Activated naive CD8-positive, alpha-beta T cell treated with anti-CD3 and anti-CD28 coated beads, Interleukin-2, amount 10 ng/mL, durations not matched to agents 7 days and 5 days (primary cell): ENCODE measurements around the gene FOLR3. TPM values are rescaled to one million over a fixed set of nuclear protein-coding genes. Genes with fewer than 3 reads are reported as not detected.
"Not testable (repeated sequence)": the region's sequence is repeated elsewhere in the genome, so short reads cannot be mapped to it uniquely, and the experiment has no call there.

Experiments
- ATAC-seq: fragments of 150-1000 bp; cut with Tn5 transposase; one replicate; pipeline ENCODE4 v1.10.0; 2021; ENCODE audit warnings: low read depth, moderate library complexity
- POLR2A ChIA-PET: fragments of 350-600 bp; sonication (Branson Sonifier 250); formaldehyde crosslinking; loops from one replicate; lab custom pipeline; 2021; ENCODE audit warnings: antibody characterized with exemption; lab: Charles Lee
- DNase-seq: peaks from one replicate; pipeline ENCODE4 v3.0.0; 2021
- H3K27ac Mint-ChIP-seq: one replicate; pipeline ENCODE4 v1.8.0; 2022; ENCODE audit warnings: mild to moderate bottlenecking, mixed read lengths
- H3K27me3 Mint-ChIP-seq: one replicate; pipeline ENCODE4 v1.8.0; 2022; ENCODE audit warnings: mild to moderate bottlenecking, moderate library complexity, mixed read lengths
- H3K36me3 Mint-ChIP-seq: one replicate; pipeline ENCODE4 v1.8.0; 2021; ENCODE audit warnings: mild to moderate bottlenecking, mixed read lengths
- H3K4me1 Mint-ChIP-seq: one replicate; pipeline ENCODE4 v1.8.0; 2021; ENCODE audit warnings: mixed read lengths
- H3K4me3 Mint-ChIP-seq: one replicate; pipeline ENCODE4 v1.8.0; 2022; ENCODE audit warnings: mild to moderate bottlenecking, moderate library complexity, mixed read lengths
- H3K9me3 Mint-ChIP-seq: one replicate; pipeline ENCODE4 v1.8.0; 2021; ENCODE audit warnings: mixed read lengths
- total RNA-seq, 2 experiments: library from RNA; stranded (reverse); gene quantifications; one replicate each; pipeline ENCODE4 v1.2.3, GENCODE V29; 2021

FOLR3 gene
- total RNA-seq, 2 experiments from 2014 or later: not detected

- H3K27ac Mint-ChIP-seq, H3K36me3 Mint-ChIP-seq, DNase-seq, ATAC-seq, H3K4me1 Mint-ChIP-seq, H3K9me3 Mint-ChIP-seq, POLR2A ChIA-PET, H3K4me3 Mint-ChIP-seq: not testable (repeated sequence)
- H3K27me3 Mint-ChIP-seq: peaks cover 15% of the 10 kb centered on the region
Measured at GRCh38 chr11:72180892-72181552, 45.5 kb downstream of the FOLR3 start.

DNA sequence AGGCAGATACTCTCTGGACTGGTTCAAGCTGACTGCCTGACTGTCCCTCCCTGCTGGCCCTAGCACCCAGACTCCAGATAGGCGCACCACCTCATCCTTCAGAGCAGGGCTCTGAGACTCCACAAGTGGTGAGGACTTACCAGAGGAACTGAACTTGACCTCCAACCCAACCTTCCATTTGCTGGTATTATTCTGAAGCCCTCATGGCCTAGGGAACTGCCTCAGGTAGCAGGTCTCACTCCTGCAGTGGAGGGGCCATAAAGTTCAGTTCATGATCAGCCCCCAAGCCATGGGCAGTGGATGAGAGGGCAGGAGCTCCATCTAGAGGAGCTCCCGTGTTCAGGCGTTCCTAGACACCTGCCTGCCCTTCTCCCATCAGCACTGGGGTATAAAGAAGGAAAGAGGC, 46.0 kb downstream of the FOLR3 start:
- H3K4me3 Mint-ChIP-seq, H3K27ac Mint-ChIP-seq, ATAC-seq, DNase-seq, H3K9me3 Mint-ChIP-seq, H3K36me3 Mint-ChIP-seq, H3K4me1 Mint-ChIP-seq, POLR2A ChIA-PET: not testable (repeated sequence)
- peaks cover 15% of the 10 kb centered on the region for H3K27me3 Mint-ChIP-seq

- H3K27me3 Mint-ChIP-seq: peaks cover 1% of the 10 kb centered on the region
- ATAC-seq: no peak
Measured at GRCh38 chr11:72188267-72188666, 52.7 kb downstream of the FOLR3 start.

More at GRCh38 chr11:72188267-72188666, 52.7 kb downstream of the FOLR3 start:
- H3K36me3 Mint-ChIP-seq: no peaks in the 10 kb centered on the region
- POLR2A ChIA-PET: interaction anchor here (2.0 kb wide), 1 partner anchor 9 kb away, joined by 4 read pairs; no protein-coding TSS in a partner anchor
- H3K4me1 Mint-ChIP-seq: peaks cover 1% of the 10 kb centered on the region
- no peak overlapping the region for H3K27ac Mint-ChIP-seq
- DNase-seq: no peak
- H3K9me3 Mint-ChIP-seq: no peaks in the 10 kb centered on the region
- no peak overlapping the region for H3K4me3 Mint-ChIP-seq

Other genes with a start within 250 kb of the FOLR3 start
- gene XNDC1N, start 207.1 kb upstream of the FOLR3 start, total RNA-seq: 10 to 100 TPM; 20.1 to 21.1 TPM
- gene RNF121, start 206.7 kb upstream of the FOLR3 start, total RNA-seq: 10 to 100 TPM; 29.9 to 32.8 TPM
- 10 to 100 TPM; 21.2 to 22.9 TPM for gene IL18BP, start 136.8 kb upstream of the FOLR3 start, total RNA-seq
- 100 to 1,000 TPM; 262 to 263 TPM for gene NUMA1, start 55.2 kb upstream of the FOLR3 start, total RNA-seq
- gene LRRC51, start 54.9 kb upstream of the FOLR3 start, total RNA-seq: 1 to 10 TPM; 4.3 to 5.1 TPM
- gene LAMTOR1, start 32.4 kb upstream of the FOLR3 start, total RNA-seq: 10 to 100 TPM; 65.6 to 70.5 TPM
- not detected for gene TOMT, start 29.8 kb upstream of the FOLR3 start, total RNA-seq
- 10 to 100 TPM; 49.0 to 52.5 TPM for gene ANAPC15, start 23.0 kb upstream of the FOLR3 start, total RNA-seq
- gene FOLR1, start 56.4 kb downstream of the FOLR3 start, total RNA-seq: not detected
- gene FOLR2, start 81.1 kb downstream of the FOLR3 start, total RNA-seq: under 1 TPM in 1 of 2 experiments, not detected in 1; 0.33 TPM
- 100 to 1,000 TPM; 166 to 171 TPM for gene INPPL1, start 89.0 kb downstream of the FOLR3 start, total RNA-seq
- not detected for gene PHOX2A, start 108.5 kb downstream of the FOLR3 start, total RNA-seq